Measurements from ENCODE around the gene KDM4F. TPM values are rescaled to one million over a fixed set of nuclear protein-coding genes. Genes with fewer than 3 reads are reported as not detected.
"Not testable (repeated sequence)": the region's sequence is repeated elsewhere in the genome, so short reads cannot be mapped to it uniquely, and the experiment has no call there.

The KDM4F gene
- total and polyA plus RNA-seq, 2 donors (not counting 3 experiments of a cell fraction or from before 2014, with no cell fraction given), result not detected

DNA sequence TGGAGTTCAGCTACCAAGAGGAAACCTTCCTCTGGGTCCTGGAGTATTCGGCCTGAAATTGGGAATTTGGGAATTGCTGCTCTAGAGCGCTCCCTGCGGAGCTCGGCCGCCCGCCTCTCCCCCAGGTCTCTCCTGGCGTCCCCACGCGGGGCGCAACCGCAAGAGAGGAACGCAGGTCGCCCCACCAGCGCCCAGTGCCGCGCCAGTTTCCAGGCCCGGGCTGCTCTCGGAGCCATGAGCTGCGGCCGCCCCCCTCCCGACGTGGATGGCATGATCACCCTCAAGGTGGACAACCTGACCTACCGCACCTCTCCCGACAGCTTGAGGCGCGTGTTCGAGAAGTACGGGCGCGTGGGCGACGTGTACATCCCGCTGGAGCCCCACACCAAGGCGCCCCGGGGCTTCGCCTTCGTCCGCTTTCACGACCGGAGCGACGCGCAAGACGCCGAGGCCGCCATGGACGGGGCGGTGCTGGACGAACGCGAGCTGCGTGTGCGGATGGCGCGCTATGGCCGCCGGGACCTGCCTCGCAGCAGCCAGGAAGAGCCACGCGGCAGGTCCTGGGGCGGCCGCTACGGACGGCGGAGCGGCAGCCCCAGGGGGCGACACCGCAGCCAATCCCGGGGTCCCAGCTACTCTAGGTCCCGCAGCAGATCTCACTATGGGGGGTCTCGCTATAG lies 11.7 kb upstream of the KDM4F start:
- H3K4me1 ChIP-seq (ENCODE audit: control insufficient read depth, extremely low read depth, insufficient read depth, low read length); H3K27me3 ChIP-seq (ENCODE audit: control insufficient read depth in 2 of 2, insufficient read depth in 2 of 2, low read length in 2 of 2); H3K36me3 ChIP-seq (ENCODE audit: control insufficient read depth in 2 of 2, extremely low read depth in 1 of 2, insufficient read depth in 2 of 2, low read length in 2 of 2); FAIRE-seq; intact Hi-C loops (cut with micrococcal nuclease); H3K27ac ChIP-seq (ENCODE audit: insufficient read depth, low read depth, low read length); H3K9me1 ChIP-seq (replicated peaks; ENCODE audit: control insufficient read depth, extremely low read depth, insufficient read depth, low read length); H3K79me2 ChIP-seq (ENCODE audit: control insufficient read depth, insufficient read depth, low read length); H4K20me1 ChIP-seq (replicated peaks; ENCODE audit: control insufficient read depth, extremely low read depth, insufficient read depth, low read length); H3K9me3 ChIP-seq (replicated peaks; ENCODE audit: control insufficient read depth, insufficient read depth, low read length); POLR2A ChIA-PET; H3K9ac ChIP-seq (replicated peaks; ENCODE audit: extremely low read depth, insufficient read depth, low read length); dilution Hi-C loops (cut with MboI; ENCODE audit: extremely low pct_ligation_motif_present, low sequenced_read_pairs): not testable (repeated sequence)
- H3K4me2 ChIP-seq (ENCODE audit: insufficient read depth, low read length), result peak overlapping the region; percentile 61
- TF ChIP-seq, protein P1, sequence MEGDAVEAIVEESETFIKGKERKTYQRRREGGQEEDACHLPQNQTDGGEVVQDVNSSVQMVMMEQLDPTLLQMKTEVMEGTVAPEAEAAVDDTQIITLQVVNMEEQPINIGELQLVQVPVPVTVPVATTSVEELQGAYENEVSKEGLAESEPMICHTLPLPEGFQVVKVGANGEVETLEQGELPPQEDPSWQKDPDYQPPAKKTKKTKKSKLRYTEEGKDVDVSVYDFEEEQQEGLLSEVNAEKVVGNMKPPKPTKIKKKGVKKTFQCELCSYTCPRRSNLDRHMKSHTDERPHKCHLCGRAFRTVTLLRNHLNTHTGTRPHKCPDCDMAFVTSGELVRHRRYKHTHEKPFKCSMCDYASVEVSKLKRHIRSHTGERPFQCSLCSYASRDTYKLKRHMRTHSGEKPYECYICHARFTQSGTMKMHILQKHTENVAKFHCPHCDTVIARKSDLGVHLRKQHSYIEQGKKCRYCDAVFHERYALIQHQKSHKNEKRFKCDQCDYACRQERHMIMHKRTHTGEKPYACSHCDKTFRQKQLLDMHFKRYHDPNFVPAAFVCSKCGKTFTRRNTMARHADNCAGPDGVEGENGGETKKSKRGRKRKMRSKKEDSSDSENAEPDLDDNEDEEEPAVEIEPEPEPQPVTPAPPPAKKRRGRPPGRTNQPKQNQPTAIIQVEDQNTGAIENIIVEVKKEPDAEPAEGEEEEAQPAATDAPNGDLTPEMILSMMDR (IDR thresholded peaks at IDR 0.05; ENCODE audit: extremely low read depth in 1 of 2, insufficient read depth in 1 of 2, low read depth in 1 of 2, low read length in 2 of 2), result peak; percentile 5 to 42
- CTCF ChIA-PET, result interaction anchor here (1.0 to 1.5 kb wide), 4 partner anchors 29 to 1389 kb away, joined by 3 to 4 read pairs (median 3); partner anchors contain the start of gene SRSF8
- TSS peak; percentile 14 for BruUV-seq (replicated peaks)
- peak; percentile 34 for DNase-seq (ENCODE audit: low read depth, low spot score)
- H2AFZ ChIP-seq (ENCODE audit: low read depth, low read length), result peak overlapping the region; percentile 91
- H3K4me3 ChIP-seq (replicated peaks in 1 of 3; ENCODE audit: insufficient read depth in 1 of 3, low read depth in 1 of 3, low read length in 3 of 3), result peak overlapping the region in 2 of 3 experiments; percentile 35 to 41

DNA sequence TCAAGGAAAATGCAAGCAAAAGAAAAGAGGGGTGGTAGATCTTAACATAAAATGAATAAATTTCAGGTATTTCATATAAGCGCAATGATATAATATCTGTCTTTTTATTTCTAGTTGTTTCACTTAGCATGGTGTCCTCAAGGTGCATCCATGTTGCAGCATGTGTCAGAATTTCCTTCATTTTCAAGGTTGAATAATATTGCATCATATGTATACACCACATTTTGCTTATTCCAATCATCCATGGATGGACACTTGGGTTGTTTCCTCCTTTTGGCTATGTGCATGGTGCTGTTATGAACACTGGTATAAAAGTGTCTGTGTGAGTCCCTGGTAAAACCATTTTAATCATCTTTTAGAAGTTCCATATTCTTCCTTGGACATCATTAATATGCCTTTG lies 7.0 kb upstream of the KDM4F start:
- BruUV-seq (replicated peaks), result no TSS peak
- H3K4me2 ChIP-seq (ENCODE audit: insufficient read depth, low read length), result no peak overlapping the region
- no peak overlapping the region for H3K4me3 ChIP-seq (replicated peaks in 1 of 3; ENCODE audit: insufficient read depth in 1 of 3, low read depth in 1 of 3, low read length in 3 of 3)
- H2AFZ ChIP-seq (ENCODE audit: low read depth, low read length), result no peak overlapping the region
- POLR2A ChIA-PET, result no interaction called here
- H3K27ac ChIP-seq (ENCODE audit: insufficient read depth, low read depth, low read length), result no peak overlapping the region
- no peak for FAIRE-seq
- H3K9me3 ChIP-seq (replicated peaks; ENCODE audit: control insufficient read depth, insufficient read depth, low read length), result no peaks in the 10 kb centered on the region
- CTCF ChIA-PET, result no interaction called here
- peaks cover 13 to 30% of the 10 kb centered on the region in 2 experiments for H3K27me3 ChIP-seq (ENCODE audit: control insufficient read depth in 2 of 2, insufficient read depth in 2 of 2, low read length in 2 of 2)
- no peaks in the 10 kb centered on the region for H3K79me2 ChIP-seq (ENCODE audit: control insufficient read depth, insufficient read depth, low read length)
- no peak overlapping the region for H3K9ac ChIP-seq (replicated peaks; ENCODE audit: extremely low read depth, insufficient read depth, low read length)
- H3K4me1 ChIP-seq (ENCODE audit: control insufficient read depth, extremely low read depth, insufficient read depth, low read length), result no peaks in the 10 kb centered on the region
- no peak for DNase-seq (ENCODE audit: low read depth, low spot score)
- H4K20me1 ChIP-seq (replicated peaks; ENCODE audit: control insufficient read depth, extremely low read depth, insufficient read depth, low read length), result no peaks in the 10 kb centered on the region
- no peaks in the 10 kb centered on the region for H3K36me3 ChIP-seq (ENCODE audit: control insufficient read depth in 2 of 2, extremely low read depth in 1 of 2, insufficient read depth in 2 of 2, low read length in 2 of 2)
- TF ChIP-seq MYC (IDR thresholded peaks at IDR 0.05; ENCODE audit: low read depth, low read length) (no peak), EZH2 (IDR thresholded peaks at IDR 0.05; ENCODE audit: borderline replicate concordance, low read depth, low read length, severe bottlenecking) (no peak), FOS (IDR thresholded peaks at IDR 0.05; ENCODE audit: borderline replicate concordance, insufficient read depth, low read length) (no peak)
- TF ChIP-seq, protein P1 (IDR thresholded peaks at IDR 0.05; ENCODE audit: extremely low read depth in 1 of 2, insufficient read depth in 1 of 2, low read depth in 1 of 2, low read length in 2 of 2), result no peak
- dilution Hi-C loops (cut with MboI; ENCODE audit: extremely low pct_ligation_motif_present, low sequenced_read_pairs), result no loop called here
- intact Hi-C loops (cut with micrococcal nuclease), result no loop called here
- H3K9me1 ChIP-seq (replicated peaks; ENCODE audit: control insufficient read depth, extremely low read depth, insufficient read depth, low read length), result no peaks in the 10 kb centered on the region

Data from endothelial cell of umbilical vein (primary cell).